Kidney (tissue), 14 donors: ENCODE results near the gene ERVK3-1. TPM values are rescaled to one million over a fixed set of nuclear protein-coding genes. Genes with fewer than 3 reads are reported as not detected.

Source experiments
- DNase-seq, 5 donors: peaks; one replicate each; pipeline ENCODE4 v3.0.0-alpha.2; 2013 to 2020
- FAIRE-seq: peaks from 2 replicates; lab custom pipeline; 2012; peaks lifted over from hg19 to GRCh38; lab: Jason Lieb, UNC
- H3K27ac ChIP-seq, 2 donors: one replicate each; pipeline ENCODE4 v1.7.0; 2013; ENCODE audit warnings: low read depth in 2 of 2, low read length in 2 of 2, inconsistent platforms in 1 of 2
- H3K27me3 ChIP-seq: one replicate; pipeline ENCODE4 v1.7.1; 2013; ENCODE audit warnings: low read length, inconsistent platforms; ENCODE audit not compliant: control insufficient read depth, insufficient read depth
- H3K36me3 ChIP-seq, 3 donors: one replicate each; pipeline versions ENCODE4 v1.7.0 to v1.7.1; 2013; ENCODE audit warnings: low read length in 3 of 3, control low read depth in 1 of 3, inconsistent platforms in 1 of 3; ENCODE audit not compliant: insufficient read depth in 3 of 3, control insufficient read depth in 2 of 3
- H3K4me1 ChIP-seq, 3 donors: one replicate each; pipeline versions ENCODE4 v1.7.0 to v1.7.1; 2013; ENCODE audit warnings: low read length in 3 of 3, inconsistent platforms in 1 of 3, low read depth in 1 of 3; ENCODE audit not compliant: control insufficient read depth in 2 of 3, insufficient read depth in 2 of 3
- H3K4me3 ChIP-seq, 3 donors: one replicate each; pipeline versions ENCODE4 v1.7.0 to v1.8.1; 2013; ENCODE audit warnings: low read length in 3 of 3, control low read depth in 1 of 3, inconsistent platforms in 1 of 3
- H3K9ac ChIP-seq, 3 donors: one replicate each; pipeline versions ENCODE4 v1.7.0 to v1.7.1; 2013; ENCODE audit warnings: low read length in 3 of 3, control low read depth in 1 of 3, inconsistent platforms in 1 of 3
- H3K9me3 ChIP-seq, 3 donors: one replicate each; pipeline versions ENCODE4 v1.7.0 to v1.7.1; 2013; ENCODE audit warnings: low read length in 3 of 3, control low read depth in 1 of 3, inconsistent platforms in 1 of 3; ENCODE audit not compliant: control insufficient read depth in 2 of 3, insufficient read depth in 1 of 3
- CTCF ChIP-seq: IDR thresholded peaks from 3 replicates; pipeline ENCODE4 v1.5.1; 2012; ENCODE audit warnings: mild to moderate bottlenecking, moderate library complexity, borderline replicate concordance; ENCODE audit not compliant: insufficient read depth; ENCODE audit errors: extremely low read depth
- intact Hi-C: fragments of 100-400 bp; cut with DNase I; formaldehyde crosslinking; loops from one replicate; pipeline ENCODE4 v1.11.1; 2022
- polyA plus RNA-seq: library from polyadenylated mRNA; stranded (reverse); fragments of 350-450 nt; fragmentation: Illumina TruSeq; extraction: RNeasy Lipid Tissue Mini Kit (QIAGEN cat#74804); gene quantifications from one replicate; pipeline ENCODE4 v1.2.3, GENCODE V29; 2014; ENCODE audit warnings: low read depth, low replicate concordance; ENCODE audit not compliant: insufficient read depth
- total RNA-seq: library from RNA; stranded (reverse); fragmentation: NEBNext Ultra II Directional; extraction: Animal tissue kit (Norgen Biotek cat#: 25700); gene quantifications from one replicate; pipeline ENCODE4 v1.2.1, GENCODE V29; 2021
- donor health status: control.
- donor health status: control.
- donor health status: control.
- donor health status: control.
- donor health status: control.
- donor health status: DM: yes; HTN: yes; CAD: no.
- donor health status: Normal renal cell carcinoma (clear cell type).

ERVK3-1 gene
- total and polyA plus RNA-seq, 2 donors from 2014 or later = 35.4 to 41.6 TPM

- no peaks in the 10 kb centered on the region for H3K9me3 ChIP-seq
- FAIRE-seq = no peak
- H3K4me1 ChIP-seq = peaks cover 0 to 8% (median 0%) of the 10 kb centered on the region in 3 donors
- no peak overlapping the region for H3K9ac ChIP-seq
- no peak overlapping the region for H3K4me3 ChIP-seq
- no peak overlapping the region for H3K27ac ChIP-seq
- DNase-seq = peak in 4 of 5 donors; percentile 35 to 74 (median 48)
- peaks cover 23% of the 10 kb centered on the region for H3K27me3 ChIP-seq
- no peak for TF ChIP-seq CTCF
- intact Hi-C loops = no loop called here
- no peaks in the 10 kb centered on the region for H3K36me3 ChIP-seq
Measured at GRCh38 chr19:58350001-58350861, 45.1 kb downstream of the ERVK3-1 start.

- Histone ChIP-seq H3K36me3 (no peaks in the 10 kb centered on the region), H3K4me3 (no peak overlapping the region), H3K9me3 (no peaks in the 10 kb centered on the region), H3K27ac (no peak overlapping the region), H3K27me3 (peaks cover 23% of the 10 kb centered on the region), H3K9ac (no peak overlapping the region), H3K4me1 (peaks cover 0 to 8% (median 0%) of the 10 kb centered on the region in 3 donors)
- FAIRE-seq (no peak), DNase-seq (peak in 1 of 5 donors; percentile 57)
- TF ChIP-seq CTCF = no peak
- intact Hi-C loops = no loop called here
Measured at GRCh38 chr19:58350871-58351557, 45.8 kb downstream of the ERVK3-1 start.

GRCh38 chr19:58351558-58351878 is 46.3 kb downstream of the ERVK3-1 start:
- TF ChIP-seq CTCF = no peak
- intact Hi-C loops = no loop called here
- peaks cover 0 to 8% (median 0%) of the 10 kb centered on the region in 3 donors for H3K4me1 ChIP-seq
- FAIRE-seq (no peak), DNase-seq (peak in 1 of 5 donors; percentile 57)
- no peak overlapping the region for H3K9ac ChIP-seq
- no peak overlapping the region for H3K4me3 ChIP-seq
- H3K36me3 ChIP-seq = no peaks in the 10 kb centered on the region
- H3K27ac ChIP-seq = no peak overlapping the region
- no peaks in the 10 kb centered on the region for H3K9me3 ChIP-seq
- H3K27me3 ChIP-seq = peaks cover 23% of the 10 kb centered on the region
